HAP-1 (cell line): Measurements from ENCODE around the gene CFAP58.
A peak's percentile ranks its signal among the peaks of the same experiment; 100 is the strongest.

Experiments
- DNase-seq, 2 experiments: peaks; one replicate each; pipeline ENCODE4 v3.0.0-alpha.2; 2016 to 2020; ENCODE audit warnings: low spot score in 2 of 2
- H3K27me3 ChIP-seq: fragments of 250-450 bp; sonication (Bioruptor Pico); 2 replicates; pipeline ENCODE4 v1.5.1; 2020; ENCODE audit warnings: low read depth, mild to moderate bottlenecking, moderate library complexity
- H3K36me3 ChIP-seq: fragments of 250-450 bp; sonication (Bioruptor Pico); replicated peaks from 2 replicates; pipeline ENCODE4 v1.5.1; 2020; ENCODE audit warnings: mild to moderate bottlenecking
- H3K4me1 ChIP-seq: fragments of 250-450 bp; sonication (Bioruptor Pico); 2 replicates; pipeline ENCODE4 v1.5.1; 2020; ENCODE audit warnings: mild to moderate bottlenecking
- H3K4me3 ChIP-seq: fragments of 250-450 bp; sonication (Bioruptor Pico); 2 replicates; pipeline ENCODE4 v1.5.1; 2020; ENCODE audit warnings: mild to moderate bottlenecking, moderate library complexity
- H3K9me3 ChIP-seq: fragments of 250-450 bp; sonication (Bioruptor Pico); 2 replicates; pipeline ENCODE4 v1.5.1; 2020; ENCODE audit warnings: mild to moderate bottlenecking, moderate library complexity
- in situ Hi-C: fragments of 300-500 bp; cut with MboI; formaldehyde crosslinking; loops from 3 replicates; pipeline ENCODE4 v1.14.3; 2020; ENCODE audit warnings: low sequenced_read_pairs, inconsistent platforms, mixed read lengths

The CFAP58 gene

GRCh38 chr10:104316321-104317099 lies 37.1 kb upstream of the CFAP58 start:
- H3K4me3 ChIP-seq, result no peak overlapping the region
- in situ Hi-C loops, result no loop called here
- peaks cover 10% of the 10 kb centered on the region for H3K4me1 ChIP-seq
- no peak for DNase-seq
- H3K27me3 ChIP-seq, result no peaks in the 10 kb centered on the region
- H3K36me3 ChIP-seq, result peaks cover 24% of the 10 kb centered on the region
- H3K9me3 ChIP-seq, result no peaks in the 10 kb centered on the region

- H3K36me3 ChIP-seq, result peaks cover 24% of the 10 kb centered on the region
- in situ Hi-C loops, result no loop called here
Observed at GRCh38 chr10:104317269-104317710, 36.3 kb upstream of the CFAP58 start.

GRCh38 chr10:104317726-104318299 lies 35.8 kb upstream of the CFAP58 start:
- Histone ChIP-seq H3K4me1 (peaks cover 10% of the 10 kb centered on the region), H3K4me3 (no peak overlapping the region)
- in situ Hi-C loops, result no loop called here

More at GRCh38 chr10:104317269-104317710, 36.3 kb upstream of the CFAP58 start:
- H3K9me3 ChIP-seq, result no peaks in the 10 kb centered on the region
- peaks cover 10% of the 10 kb centered on the region for H3K4me1 ChIP-seq
- no peak overlapping the region for H3K4me3 ChIP-seq
- no peaks in the 10 kb centered on the region for H3K27me3 ChIP-seq
- peak; percentile 54 to 57 for DNase-seq

GRCh38 chr10:104318326-104318725 lies 35.3 kb upstream of the CFAP58 start:
- DNase-seq, result no peak
- Histone ChIP-seq H3K27me3 (no peaks in the 10 kb centered on the region), H3K9me3 (no peaks in the 10 kb centered on the region), H3K4me1 (peaks cover 10% of the 10 kb centered on the region), H3K4me3 (no peak overlapping the region), H3K36me3 (peaks cover 23% of the 10 kb centered on the region)
- in situ Hi-C loops, result no loop called here

More at GRCh38 chr10:104317726-104318299, 35.8 kb upstream of the CFAP58 start:
- no peaks in the 10 kb centered on the region for H3K27me3 ChIP-seq
- H3K36me3 ChIP-seq, result peaks cover 24% of the 10 kb centered on the region
- H3K9me3 ChIP-seq, result no peaks in the 10 kb centered on the region
- DNase-seq, result no peak

- H3K27me3 ChIP-seq, result no peaks in the 10 kb centered on the region
- in situ Hi-C loops, result no loop called here
- no peak overlapping the region for H3K4me3 ChIP-seq
- no peaks in the 10 kb centered on the region for H3K9me3 ChIP-seq
- DNase-seq, result no peak
- H3K36me3 ChIP-seq, result peaks cover 15% of the 10 kb centered on the region
- peaks cover 10% of the 10 kb centered on the region for H3K4me1 ChIP-seq
Observed at GRCh38 chr10:104318810-104319741, 34.6 kb upstream of the CFAP58 start.

GRCh38 chr10:104321226-104321625 lies 32.4 kb upstream of the CFAP58 start:
- DNase-seq, result no peak
- in situ Hi-C loops, result no loop called here
- Histone ChIP-seq H3K4me3 (no peak overlapping the region), H3K27me3 (no peaks in the 10 kb centered on the region), H3K4me1 (peaks cover 10% of the 10 kb centered on the region), H3K36me3 (no peaks in the 10 kb centered on the region), H3K9me3 (no peaks in the 10 kb centered on the region)

- DNase-seq, result no peak
- H3K36me3 ChIP-seq, result no peaks in the 10 kb centered on the region
- no peak overlapping the region for H3K4me3 ChIP-seq
- H3K9me3 ChIP-seq, result no peaks in the 10 kb centered on the region
- in situ Hi-C loops, result no loop called here
- H3K4me1 ChIP-seq, result peaks cover 14% of the 10 kb centered on the region
- H3K27me3 ChIP-seq, result no peaks in the 10 kb centered on the region
Observed at GRCh38 chr10:104321725-104322415, 31.8 kb upstream of the CFAP58 start.

GRCh38 chr10:104322416-104322782 lies 31.2 kb upstream of the CFAP58 start:
- in situ Hi-C loops, result no loop called here
- H3K27me3 ChIP-seq, result no peaks in the 10 kb centered on the region
- H3K9me3 ChIP-seq, result no peaks in the 10 kb centered on the region
- H3K36me3 ChIP-seq, result no peaks in the 10 kb centered on the region
- no peak for DNase-seq
- H3K4me3 ChIP-seq, result no peak overlapping the region
- peaks cover 12% of the 10 kb centered on the region for H3K4me1 ChIP-seq

- in situ Hi-C loops, result no loop called here
- no peak for DNase-seq
- Histone ChIP-seq H3K36me3 (no peaks in the 10 kb centered on the region), H3K4me1 (peaks cover 17% of the 10 kb centered on the region), H3K4me3 (no peak overlapping the region), H3K9me3 (no peaks in the 10 kb centered on the region), H3K27me3 (no peaks in the 10 kb centered on the region)
Observed at GRCh38 chr10:104323085-104323484, 30.5 kb upstream of the CFAP58 start.

GRCh38 chr10:104323760-104324201 lies 29.9 kb upstream of the CFAP58 start:
- in situ Hi-C loops, result no loop called here

GRCh38 chr10:104324221-104324686 lies 29.4 kb upstream of the CFAP58 start:
- Histone ChIP-seq H3K4me3 (no peak overlapping the region), H3K4me1 (peaks cover 28% of the 10 kb centered on the region), H3K9me3 (no peaks in the 10 kb centered on the region), H3K36me3 (no peaks in the 10 kb centered on the region), H3K27me3 (no peaks in the 10 kb centered on the region)
- DNase-seq, result no peak
- in situ Hi-C loops, result no loop called here

More at GRCh38 chr10:104323760-104324201, 29.9 kb upstream of the CFAP58 start:
- Histone ChIP-seq H3K4me3 (no peak overlapping the region), H3K36me3 (no peaks in the 10 kb centered on the region), H3K27me3 (no peaks in the 10 kb centered on the region), H3K4me1 (peaks cover 24% of the 10 kb centered on the region), H3K9me3 (no peaks in the 10 kb centered on the region)
- DNase-seq, result no peak

GRCh38 chr10:104324931-104325330 lies 28.7 kb upstream of the CFAP58 start:
- H3K4me1 ChIP-seq, result peaks cover 35% of the 10 kb centered on the region
- H3K27me3 ChIP-seq, result no peaks in the 10 kb centered on the region
- in situ Hi-C loops, result no loop called here
- H3K36me3 ChIP-seq, result no peaks in the 10 kb centered on the region
- H3K4me3 ChIP-seq, result no peak overlapping the region
- no peak for DNase-seq
- no peaks in the 10 kb centered on the region for H3K9me3 ChIP-seq
